ENCODE measurements around the gene GRAMD4. TPM values are rescaled to one million over a fixed set of nuclear protein-coding genes. Genes with fewer than 3 reads are reported as not detected.

The GRAMD4 gene
- total and polyA plus RNA-seq, 10 of the 15 experiments (the other 5 are each of a cell fraction or from before 2014, with no cell fraction given): 0.21 to 45.5 (median 10.6) TPM

GRCh38 chr22:46654927-46655595 lies 34.9 kb downstream of the GRAMD4 start (continued):
- no peak for TF ChIP-seq SREBF2 (IDR thresholded peaks at IDR 0.05; ENCODE audit: low read length)
- TF ChIP-seq RAD21 (IDR thresholded peaks at IDR 0.05; ENCODE audit: insufficient read depth, low read depth, low read length): no peak
- no peak for TF ChIP-seq NFYA (IDR thresholded peaks at IDR 0.05; ENCODE audit: borderline replicate concordance, low read depth, low read length)
- no peak for TF ChIP-seq SP1 (IDR thresholded peaks at IDR 0.05; ENCODE audit: low read depth, low read length)

DNA sequence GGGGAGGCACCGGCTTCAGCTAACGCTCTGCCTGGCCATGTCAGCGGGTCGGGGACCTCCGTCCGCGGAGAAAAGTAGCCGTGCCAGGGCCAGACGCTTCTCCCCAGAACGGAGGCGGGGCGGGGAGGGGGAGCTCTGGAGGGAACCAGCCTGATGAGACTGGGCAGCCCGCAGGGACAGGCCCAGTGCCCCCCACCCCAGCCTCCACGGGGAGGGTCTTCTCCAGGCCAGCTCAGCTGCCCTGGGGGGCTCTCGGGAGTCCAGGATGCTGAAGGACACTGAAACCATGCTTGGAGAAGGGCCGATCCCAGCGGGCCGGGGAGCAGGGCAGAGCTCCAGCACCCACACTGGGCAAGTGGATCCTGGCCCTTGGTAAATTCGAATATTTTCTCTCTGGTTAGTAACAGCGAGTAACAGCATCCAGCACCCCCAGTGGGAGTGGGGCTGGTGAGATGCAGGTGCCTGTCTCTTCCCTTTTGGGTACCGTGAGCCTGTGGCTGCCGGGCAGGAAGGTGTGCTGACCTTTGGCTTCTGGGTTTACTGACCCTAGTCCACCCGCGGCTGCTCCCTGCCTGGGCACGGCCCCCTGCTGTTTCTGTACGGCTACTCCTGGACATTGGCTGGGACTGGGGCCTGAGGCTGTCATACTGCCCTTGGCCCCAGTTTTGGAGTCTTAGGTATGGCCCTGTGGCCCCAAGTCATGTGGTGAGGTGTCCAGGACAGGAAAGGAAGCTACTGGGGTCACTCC lies 35.8 kb downstream of the GRAMD4 start:
- in situ Hi-C loops (cut with MboI) (no loop called here), intact Hi-C loops (cut with micrococcal nuclease; ENCODE audit: unreplicated experiment) (no loop called here)
- ATAC-seq: no peak
- no peak overlapping the region for H3K9ac ChIP-seq (ENCODE audit: control insufficient read depth, insufficient read depth, low read length)
- RAD21 ChIA-PET (ENCODE audit: unreplicated experiment): no interaction called here
- CTCF ChIA-PET: interaction anchor here (1.2 kb wide), 1 partner anchor 92 kb away, joined by 3 read pairs; no protein-coding TSS in a partner anchor
- no peaks in the 10 kb centered on the region for H3K9me3 ChIP-seq (replicated peaks; ENCODE audit: control insufficient read depth, insufficient read depth, low read length)
- POLR2A ChIA-PET: no interaction called here
- no peak overlapping the region for H3K4me3 ChIP-seq
- FAIRE-seq: no peak
- no peaks in the 10 kb centered on the region for H3K27me3 ChIP-seq (replicated peaks in 1 of 2; ENCODE audit: control insufficient read depth in 2 of 2, insufficient read depth in 2 of 2, low read length in 1 of 2)
- no peaks in the 10 kb centered on the region for H3K79me2 ChIP-seq (ENCODE audit: control insufficient read depth, insufficient read depth, low read length)
- BruUV-seq (replicated peaks): no TSS peak
- no peak for DNase-seq (ENCODE audit: low read depth, low spot score)
- H4K20me1 ChIP-seq (ENCODE audit: control insufficient read depth, insufficient read depth): no peaks in the 10 kb centered on the region
- H2AFZ ChIP-seq (ENCODE audit: control insufficient read depth, low read depth, low read length): no peak overlapping the region
- no peak overlapping the region for H3K27ac ChIP-seq (ENCODE audit: control insufficient read depth, insufficient read depth)
- peaks cover 0 to 6% of the 10 kb centered on the region in 2 experiments; a peak in 2 of 4 replicates for H3K36me3 ChIP-seq (ENCODE audit: control insufficient read depth in 2 of 2, insufficient read depth in 2 of 2, low read length in 1 of 2)
- peaks cover 7% of the 10 kb centered on the region for H3K4me1 ChIP-seq (ENCODE audit: control insufficient read depth, insufficient read depth, low read length)
- no peak overlapping the region for H3K4me2 ChIP-seq (ENCODE audit: control insufficient read depth, insufficient read depth)
- TF ChIP-seq IKZF2 (IDR thresholded peaks at IDR 0.05): no peak
- TF ChIP-seq CHD1 (IDR thresholded peaks at IDR 0.05; ENCODE audit: low read depth, low read length): no peak
- TF ChIP-seq STAT3 (IDR thresholded peaks at IDR 0.05; ENCODE audit: low read depth, low read length): no peak
- TF ChIP-seq SUZ12 (IDR thresholded peaks at IDR 0.05; ENCODE audit: unreplicated experiment): no peak
- no peak for TF ChIP-seq CHD4 (IDR thresholded peaks at IDR 0.05)
- no peak for TF ChIP-seq ZBTB11 (CRISPR knock-in tag; IDR thresholded peaks at IDR 0.05)
- TF ChIP-seq WRNIP1 (IDR thresholded peaks at IDR 0.05; ENCODE audit: borderline replicate concordance, low read depth, low read length): no peak
- TF ChIP-seq, protein P1, sequence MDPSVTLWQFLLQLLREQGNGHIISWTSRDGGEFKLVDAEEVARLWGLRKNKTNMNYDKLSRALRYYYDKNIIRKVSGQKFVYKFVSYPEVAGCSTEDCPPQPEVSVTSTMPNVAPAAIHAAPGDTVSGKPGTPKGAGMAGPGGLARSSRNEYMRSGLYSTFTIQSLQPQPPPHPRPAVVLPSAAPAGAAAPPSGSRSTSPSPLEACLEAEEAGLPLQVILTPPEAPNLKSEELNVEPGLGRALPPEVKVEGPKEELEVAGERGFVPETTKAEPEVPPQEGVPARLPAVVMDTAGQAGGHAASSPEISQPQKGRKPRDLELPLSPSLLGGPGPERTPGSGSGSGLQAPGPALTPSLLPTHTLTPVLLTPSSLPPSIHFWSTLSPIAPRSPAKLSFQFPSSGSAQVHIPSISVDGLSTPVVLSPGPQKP (IDR thresholded peaks at IDR 0.05; ENCODE audit: low read depth, low read length): no peak
- TF ChIP-seq MEF2A (IDR thresholded peaks at IDR 0.05; ENCODE audit: insufficient read depth, low read depth, low read length): no peak
- TF ChIP-seq PML (IDR thresholded peaks at IDR 0.05; ENCODE audit: low read length): no peak
- 75% methylated on average over 26 of the region's 26 CpGs for WGBS (ENCODE audit: insufficient coverage, insufficient replicate concordance, low lambda C conversion rate, missing lambda C conversion rate)
- SMC1A ChIA-PET (ENCODE audit: uncharacterized antibody, unreplicated experiment): no interaction called here
